K562 (cell line): ENCODE data around the gene INPP5D.
"Not testable (repeated sequence)": the region's sequence is repeated elsewhere in the genome, so short reads cannot be mapped to it uniquely, and the experiment has no call there.

Experiments
- POLR2A ChIP-seq: fragments of 450-650 bp; conservative IDR thresholded peaks from 2 replicates; pipeline ENCODE4 v1.6.1; 2016
- ZFP1 ChIP-seq: fragments of 450-650 bp; formaldehyde crosslinking; IDR thresholded peaks from 2 replicates; pipeline ENCODE4 v1.4.0; 2020; ENCODE audit warnings: mild to moderate bottlenecking, mixed read lengths
- ZFP36 ChIP-seq: fragments of 150-350 bp; IDR thresholded peaks from 2 replicates; pipeline ENCODE4 v1.6.1; 2018; ENCODE audit warnings: low read length, low read depth; ENCODE audit not compliant: partially characterized antibody
- ZNF707 ChIP-seq: fragments of 250-450 bp; sonication (Bioruptor Pico); conservative IDR thresholded peaks from 2 replicates; pipeline ENCODE4 v1.8.0; 2022; ENCODE audit warnings: inconsistent platforms, mild to moderate bottlenecking, moderate library complexity

GRCh38 chr2:233052517-233052916 is 7.6 kb upstream of the INPP5D start:
- not testable (repeated sequence) for TF ChIP-seq ZFP36; POLR2A; ZNF707; ZFP1 (CRISPR knock-in tag)
